Frontal cortex (tissue), 4 donors: ENCODE measurements around the gene ACTL8. TPM values are rescaled to one million over a fixed set of nuclear protein-coding genes. Genes with fewer than 3 reads are reported as not detected.

ENCODE experiments used
- DNase-seq, 2 donors: peaks; one replicate each; pipeline ENCODE4 v3.0.0; 2012; ENCODE audit warnings: low spot score in 2 of 2
- FAIRE-seq: peaks from 2 replicates; lab custom pipeline; 2012; peaks lifted over from hg19 to GRCh38; lab: Jason Lieb, UNC
- total RNA-seq: library from RNA; depleted of rRNA; stranded (reverse); fragments of >200 nt; gene quantifications from one replicate; pipeline ENCODE4 v1.2.3, GENCODE V29; 2014
- donor health status: control.
- donor health status: control.
- donor health status: control.

Gene ACTL8, protein sequence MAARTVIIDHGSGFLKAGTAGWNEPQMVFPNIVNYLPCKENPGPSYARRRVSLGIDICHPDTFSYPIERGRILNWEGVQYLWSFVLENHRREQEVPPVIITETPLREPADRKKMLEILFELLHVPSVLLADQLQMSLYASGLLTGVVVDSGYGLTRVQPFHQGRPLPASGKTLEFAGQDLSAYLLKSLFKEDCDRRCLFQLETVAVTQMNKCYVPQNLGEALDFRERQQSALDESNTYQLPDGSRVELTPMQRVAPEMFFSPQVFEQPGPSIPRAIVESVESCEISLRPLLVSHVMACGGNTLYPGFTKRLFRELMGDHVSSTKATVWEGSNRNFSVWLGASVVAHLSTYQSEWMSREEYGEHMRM
- under 0.01 TPM for total RNA-seq

DNA sequence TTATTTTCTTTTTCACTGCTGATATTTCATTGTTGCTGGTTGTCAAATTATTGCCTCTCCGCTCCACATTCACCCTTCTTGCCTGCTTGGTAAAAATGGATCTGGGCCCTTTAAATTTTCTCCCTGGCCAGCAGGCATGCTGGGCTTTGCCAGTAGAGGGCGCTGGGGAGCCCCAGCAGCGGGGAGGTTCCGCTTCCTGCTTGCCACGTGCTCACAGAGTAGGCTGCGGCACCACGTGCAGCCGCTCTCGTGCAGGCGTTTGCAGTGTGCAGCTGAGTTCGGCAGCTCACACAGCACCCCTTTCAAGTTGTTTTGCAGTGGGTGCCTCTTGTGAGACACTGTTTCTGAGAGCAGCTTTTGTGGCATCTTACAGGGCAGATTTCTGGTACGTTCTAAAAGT, at the start of gene ACTL8:
Gene ACTL8 (plus strand): TSS at position 214 of the 400 bp plus-strand sequence. CDS start 67,676 bp downstream, outside the sequence.
- DNase-seq (no peak), FAIRE-seq (no peak)

GRCh38 chr1:17706445-17706844, 48.7 kb upstream of the ACTL8 start:
- no peak for FAIRE-seq
- no peak for DNase-seq

DNA sequence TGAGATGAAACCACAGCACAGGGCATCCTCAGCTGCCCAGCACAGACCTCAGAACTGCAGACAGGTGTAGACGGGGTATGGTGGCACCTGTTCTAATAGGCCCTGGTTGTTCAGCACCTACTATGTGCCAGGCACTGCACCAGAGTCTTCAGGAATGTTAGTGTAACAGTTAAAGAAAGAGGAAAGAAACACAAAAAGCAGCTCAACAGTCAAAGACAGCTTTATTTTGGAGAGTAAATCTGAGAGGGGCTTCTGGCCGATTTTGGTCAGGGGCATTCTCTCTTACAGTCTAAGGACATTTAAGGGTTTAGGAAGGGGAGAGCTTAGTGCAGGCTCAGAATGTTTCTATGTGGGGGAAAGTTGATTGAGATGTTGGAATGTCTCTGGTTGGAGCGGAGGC, 45.2 kb upstream of the ACTL8 start:
- FAIRE-seq (no peak), DNase-seq (no peak)

- DNase-seq (no peak), FAIRE-seq (no peak)
These were observed 44.1 kb upstream of the ACTL8 start for GRCh38 chr1:17710889-17711576.

- DNase-seq (no peak), FAIRE-seq (no peak)
These were observed 43.6 kb upstream of the ACTL8 start for GRCh38 chr1:17711577-17711910.

DNA sequence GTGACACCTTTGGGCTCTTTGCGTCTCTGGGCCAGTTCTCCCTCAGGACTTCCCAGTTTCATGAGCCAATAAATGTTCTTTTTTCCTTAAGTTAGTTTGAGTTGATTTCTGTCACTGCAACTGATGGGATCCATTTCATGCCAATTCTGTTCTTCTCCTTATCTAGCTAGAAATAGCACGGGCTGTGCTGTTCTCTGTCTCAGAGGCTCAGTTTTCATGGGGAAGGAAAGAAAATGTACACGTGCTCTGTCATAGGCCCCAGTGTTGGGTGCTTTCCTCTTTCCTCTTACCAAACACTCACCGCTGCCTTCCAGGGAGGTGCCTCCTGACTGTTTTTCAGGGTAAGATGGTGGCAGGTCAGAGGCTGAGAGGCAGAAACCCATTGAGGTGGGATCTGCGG, 43.2 kb upstream of the ACTL8 start:
- DNase-seq (no peak), FAIRE-seq (no peak)

DNA sequence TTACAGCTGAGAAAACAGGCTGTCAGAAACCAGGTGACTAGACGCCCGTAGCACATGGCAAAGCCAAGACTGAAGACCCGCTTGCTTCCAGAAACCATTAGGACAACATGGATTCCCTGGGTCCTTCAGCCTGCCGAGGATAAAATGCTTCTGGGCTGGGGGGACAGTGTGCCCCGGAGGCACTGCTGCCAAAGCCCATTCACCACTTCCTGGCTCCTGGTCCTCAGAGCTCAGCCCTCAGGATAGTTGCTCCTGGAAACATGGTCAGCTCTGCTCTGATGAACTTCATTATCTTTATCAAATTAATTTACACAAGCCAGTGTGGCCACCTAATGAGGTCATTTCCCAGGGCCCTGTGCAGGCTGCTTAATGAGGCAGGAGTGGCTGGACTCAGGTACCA, 41.1 kb upstream of the ACTL8 start:
- DNase-seq (no peak), FAIRE-seq (no peak)

GRCh38 chr1:17717594-17718535, 37.3 kb upstream of the ACTL8 start:
- no peak for DNase-seq

DNA sequence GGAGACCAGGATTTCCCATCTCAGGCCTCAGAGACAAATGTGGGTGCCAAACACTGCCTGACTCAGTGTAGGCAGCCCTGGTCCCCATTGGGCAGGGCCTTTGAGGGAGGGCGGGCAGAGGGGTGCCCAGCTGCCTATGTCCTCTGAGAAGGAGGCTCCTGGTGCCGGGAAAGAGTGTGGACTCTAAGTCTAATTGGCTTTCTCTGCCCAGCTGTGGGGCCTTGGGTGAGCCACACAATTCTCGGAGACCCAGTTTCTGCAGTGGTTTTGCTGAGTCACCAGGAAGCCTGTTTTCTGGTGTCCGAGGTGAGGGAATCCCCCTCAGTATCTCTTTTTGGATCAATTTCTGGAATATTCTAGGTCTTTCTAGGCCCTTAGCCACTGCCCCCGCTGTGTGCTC, 35.3 kb upstream of the ACTL8 start:
- FAIRE-seq: no peak
- DNase-seq: no peak

More at GRCh38 chr1:17717594-17718535, 37.3 kb upstream of the ACTL8 start:
- no peak for FAIRE-seq

GRCh38 chr1:17721444-17721843, 33.7 kb upstream of the ACTL8 start:
- DNase-seq (no peak), FAIRE-seq (no peak)

GRCh38 chr1:17723684-17724083, 31.4 kb upstream of the ACTL8 start:
- no peak for DNase-seq

DNA sequence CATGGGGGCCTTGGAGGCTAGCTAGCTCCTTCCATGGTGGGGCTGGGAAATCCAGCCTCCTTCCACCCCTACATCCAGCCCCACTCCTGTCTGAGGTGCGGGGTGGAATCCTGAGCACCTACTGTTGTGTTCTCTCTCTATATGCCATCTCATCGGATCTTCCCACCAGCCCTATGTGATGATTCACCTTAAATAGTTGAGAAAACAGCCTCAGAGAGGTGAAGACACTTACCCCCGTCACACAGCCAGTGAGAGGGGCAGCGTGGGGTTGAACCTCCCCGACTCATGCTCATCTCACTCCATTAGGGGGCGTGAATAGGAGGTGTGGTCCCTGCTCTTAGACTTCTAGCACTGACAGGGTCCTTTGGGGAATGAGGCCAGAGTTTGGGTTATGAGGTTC, 31.0 kb upstream of the ACTL8 start:
- FAIRE-seq: no peak
- DNase-seq: no peak

More at GRCh38 chr1:17723684-17724083, 31.4 kb upstream of the ACTL8 start:
- FAIRE-seq: no peak

GRCh38 chr1:17725084-17725719, 29.9 kb upstream of the ACTL8 start:
- no peak for FAIRE-seq
- DNase-seq: no peak

DNA sequence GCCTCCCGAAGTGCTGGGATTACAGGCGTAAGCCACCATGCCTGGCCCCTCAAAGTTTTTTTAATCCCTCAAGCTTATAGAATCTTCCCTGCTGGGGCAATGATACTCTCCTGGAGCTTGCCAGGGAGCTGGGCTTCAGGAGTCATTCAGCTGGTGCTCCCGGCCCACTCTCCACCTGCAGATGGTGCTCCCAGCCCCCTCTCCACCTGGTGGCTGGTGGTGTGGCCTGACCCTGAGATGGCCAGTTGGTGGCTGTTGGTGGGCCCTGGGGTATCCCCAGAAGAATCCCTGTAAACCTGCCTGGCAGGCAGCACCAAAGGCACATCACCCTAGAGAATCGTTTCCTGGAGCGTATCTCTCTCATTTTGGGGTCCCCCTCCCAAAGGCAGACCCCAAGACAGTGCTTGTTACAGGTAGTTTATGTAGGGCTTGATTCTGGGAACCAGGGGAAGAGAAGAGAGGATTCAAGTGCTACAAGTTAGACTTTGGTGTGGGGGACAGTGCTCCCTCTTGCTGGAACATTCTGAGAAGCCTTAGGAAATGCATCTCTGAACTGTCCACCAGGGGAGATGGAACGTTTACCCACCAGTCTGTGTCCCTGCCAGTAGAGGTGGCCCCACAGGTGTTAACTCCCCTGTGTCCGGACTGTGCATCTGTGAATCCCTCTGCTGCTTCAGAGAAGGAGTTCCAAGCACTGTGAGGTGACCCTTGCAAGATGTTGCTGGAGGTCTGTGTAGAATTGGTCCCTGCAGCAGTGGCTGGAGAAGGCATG, 29.1 kb upstream of the ACTL8 start:
- FAIRE-seq: no peak
- DNase-seq: no peak

DNA sequence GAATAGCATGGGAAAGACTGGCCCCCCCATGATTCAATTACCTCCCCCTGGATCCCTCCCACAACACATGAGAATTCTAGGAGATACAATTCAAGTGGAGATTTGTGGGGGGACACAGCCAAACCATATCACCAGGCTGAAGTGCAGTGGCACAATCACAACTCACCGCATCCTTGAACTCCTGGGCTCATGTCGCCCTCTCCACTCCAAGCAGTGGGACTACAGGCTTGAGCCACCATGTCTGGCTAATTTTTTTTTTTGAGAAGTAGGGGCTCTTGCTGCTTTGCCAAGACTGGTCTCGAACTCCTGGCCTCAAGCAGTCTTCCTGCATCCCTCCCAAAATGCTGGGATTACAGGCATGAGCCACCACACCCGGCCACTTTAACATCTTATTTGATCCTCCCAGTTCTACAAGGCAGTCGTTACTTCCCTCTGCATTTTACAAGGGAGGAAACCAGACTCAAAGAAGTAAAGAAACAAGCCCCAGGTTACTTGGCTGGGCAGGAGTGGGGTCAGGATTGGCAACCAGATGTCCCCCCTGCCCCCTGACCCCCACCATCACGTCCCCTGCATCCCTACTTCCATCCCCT, 26.9 kb upstream of the ACTL8 start:
- DNase-seq (no peak), FAIRE-seq (no peak)

- no peak for DNase-seq
- FAIRE-seq: no peak
These were observed 25.9 kb upstream of the ACTL8 start for GRCh38 chr1:17729248-17729647.

DNA sequence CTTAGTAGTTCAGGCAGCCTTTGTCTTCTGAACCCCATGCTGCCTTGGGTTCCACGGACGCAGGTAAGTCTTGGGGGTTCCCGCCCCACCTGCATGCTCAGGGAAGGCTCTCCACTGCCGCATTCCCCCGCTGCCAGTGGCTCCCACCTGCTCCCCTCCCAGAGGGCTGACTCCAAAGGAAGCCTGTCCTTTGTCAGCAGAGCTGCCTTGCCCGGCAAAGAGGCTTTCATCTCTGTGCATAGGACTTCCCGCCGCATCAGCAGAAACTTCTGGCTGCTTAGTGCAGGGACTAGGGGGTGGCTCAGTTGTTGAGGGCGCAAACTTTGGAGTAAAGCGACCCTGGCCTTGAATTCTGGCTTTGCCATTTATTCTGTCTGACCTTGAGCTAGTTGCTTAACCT, 25.2 kb upstream of the ACTL8 start:
- FAIRE-seq (no peak), DNase-seq (no peak)

DNA sequence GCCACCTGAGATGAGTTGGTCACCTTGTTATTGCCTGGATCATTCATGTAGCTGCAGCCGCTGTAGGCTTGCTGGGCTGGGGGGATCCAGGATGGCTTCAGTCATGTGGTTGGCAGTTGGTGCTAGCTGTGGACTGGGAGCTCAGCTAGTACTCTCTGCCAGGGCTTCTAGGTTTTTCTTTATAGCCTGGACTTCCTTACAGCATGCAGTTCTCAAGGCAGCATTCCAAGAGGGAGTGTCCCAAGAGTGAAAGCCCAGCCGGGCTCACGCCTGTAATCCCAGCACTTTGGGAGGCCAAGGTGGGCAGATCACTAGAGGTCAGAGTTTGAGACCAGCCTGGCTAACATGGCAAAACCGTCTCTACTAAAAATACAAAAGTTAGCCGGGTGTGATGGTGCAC, 23.7 kb upstream of the ACTL8 start:
- no peak for FAIRE-seq

GRCh38 chr1:17732475-17732874, 22.7 kb upstream of the ACTL8 start:
- DNase-seq: no peak
- no peak for FAIRE-seq

More for the DNA sequence above, 23.7 kb upstream of the ACTL8 start:
- no peak for DNase-seq
